Neural cell (in vitro differentiated cells): Measurements from ENCODE around the gene HSH2D.

Experiments used
- CTCF ChIP-seq: fragments of 450-650 bp; IDR thresholded peaks from 2 replicates; pipeline ENCODE4 v1.5.1; 2014; ENCODE audit warnings: antibody characterized with exemption, mild to moderate bottlenecking, moderate library complexity; ENCODE audit not compliant: poor library complexity, severe bottlenecking
- EP300 ChIP-seq: fragments of 450-650 bp; conservative IDR thresholded peaks from 2 replicates; pipeline ENCODE4 v1.6.1; 2014; ENCODE audit warnings: antibody characterized with exemption, mild to moderate bottlenecking, moderate library complexity; ENCODE audit not compliant: poor library complexity, severe bottlenecking
- EZH2 ChIP-seq: fragments of 200-600, 300-800 bp; shearing (Covaris generic), sonication (generic); IDR thresholded peaks from 2 replicates; pipeline ENCODE4 v1.6.1; 2014; ENCODE audit warnings: antibody characterized with exemption, low read length, borderline replicate concordance, mild to moderate bottlenecking; ENCODE audit not compliant: insufficient read depth, poor library complexity, severe bottlenecking
- MXI1 ChIP-seq: fragments of 450-650 bp; conservative IDR thresholded peaks from 2 replicates; pipeline ENCODE4 v1.6.1; 2014; ENCODE audit warnings: antibody characterized with exemption, mild to moderate bottlenecking; ENCODE audit not compliant: poor library complexity, severe bottlenecking
- POLR2AphosphoS5 ChIP-seq: IDR thresholded peaks from 2 replicates; pipeline ENCODE4 v1.6.1; 2012
- RAD21 ChIP-seq: fragments of 450-650 bp; conservative IDR thresholded peaks from 2 replicates; pipeline ENCODE4 v1.6.1; 2014; ENCODE audit warnings: antibody characterized with exemption, mild to moderate bottlenecking, moderate library complexity
- SMC3 ChIP-seq: fragments of 450-650 bp; conservative IDR thresholded peaks from 2 replicates; pipeline ENCODE4 v1.6.1; 2014; ENCODE audit warnings: antibody characterized with exemption, mild to moderate bottlenecking, moderate library complexity; ENCODE audit not compliant: poor library complexity
- TF ChIP-seq, protein P1 (sequence below): IDR thresholded peaks from 2 replicates; pipeline ENCODE4 v1.6.1; 2012; ENCODE audit warnings: borderline replicate concordance

GRCh38 chr19:16131648-16132047, 11.8 kb upstream of the HSH2D start:
- TF ChIP-seq SMC3 (no peak), CTCF (no peak), EZH2 (no peak), POLR2AphosphoS5 (no peak), MXI1 (no peak), EP300 (no peak), RAD21 (no peak)
- TF ChIP-seq, protein P1, sequence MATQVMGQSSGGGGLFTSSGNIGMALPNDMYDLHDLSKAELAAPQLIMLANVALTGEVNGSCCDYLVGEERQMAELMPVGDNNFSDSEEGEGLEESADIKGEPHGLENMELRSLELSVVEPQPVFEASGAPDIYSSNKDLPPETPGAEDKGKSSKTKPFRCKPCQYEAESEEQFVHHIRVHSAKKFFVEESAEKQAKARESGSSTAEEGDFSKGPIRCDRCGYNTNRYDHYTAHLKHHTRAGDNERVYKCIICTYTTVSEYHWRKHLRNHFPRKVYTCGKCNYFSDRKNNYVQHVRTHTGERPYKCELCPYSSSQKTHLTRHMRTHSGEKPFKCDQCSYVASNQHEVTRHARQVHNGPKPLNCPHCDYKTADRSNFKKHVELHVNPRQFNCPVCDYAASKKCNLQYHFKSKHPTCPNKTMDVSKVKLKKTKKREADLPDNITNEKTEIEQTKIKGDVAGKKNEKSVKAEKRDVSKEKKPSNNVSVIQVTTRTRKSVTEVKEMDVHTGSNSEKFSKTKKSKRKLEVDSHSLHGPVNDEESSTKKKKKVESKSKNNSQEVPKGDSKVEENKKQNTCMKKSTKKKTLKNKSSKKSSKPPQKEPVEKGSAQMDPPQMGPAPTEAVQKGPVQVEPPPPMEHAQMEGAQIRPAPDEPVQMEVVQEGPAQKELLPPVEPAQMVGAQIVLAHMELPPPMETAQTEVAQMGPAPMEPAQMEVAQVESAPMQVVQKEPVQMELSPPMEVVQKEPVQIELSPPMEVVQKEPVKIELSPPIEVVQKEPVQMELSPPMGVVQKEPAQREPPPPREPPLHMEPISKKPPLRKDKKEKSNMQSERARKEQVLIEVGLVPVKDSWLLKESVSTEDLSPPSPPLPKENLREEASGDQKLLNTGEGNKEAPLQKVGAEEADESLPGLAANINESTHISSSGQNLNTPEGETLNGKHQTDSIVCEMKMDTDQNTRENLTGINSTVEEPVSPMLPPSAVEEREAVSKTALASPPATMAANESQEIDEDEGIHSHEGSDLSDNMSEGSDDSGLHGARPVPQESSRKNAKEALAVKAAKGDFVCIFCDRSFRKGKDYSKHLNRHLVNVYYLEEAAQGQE, result no peak
